Middle frontal gyrus (tissue), 1 donor: Measurements from ENCODE around the gene WNT9A.
A peak's percentile ranks its signal among the peaks of the same experiment; 100 is the strongest.

Source experiments
- DNase-seq: peaks from one replicate; pipeline ENCODE4 v3.0.0-alpha.2; 2015; ENCODE audit warnings: low spot score; ENCODE audit errors: extremely low spot score

The WNT9A gene

DNA sequence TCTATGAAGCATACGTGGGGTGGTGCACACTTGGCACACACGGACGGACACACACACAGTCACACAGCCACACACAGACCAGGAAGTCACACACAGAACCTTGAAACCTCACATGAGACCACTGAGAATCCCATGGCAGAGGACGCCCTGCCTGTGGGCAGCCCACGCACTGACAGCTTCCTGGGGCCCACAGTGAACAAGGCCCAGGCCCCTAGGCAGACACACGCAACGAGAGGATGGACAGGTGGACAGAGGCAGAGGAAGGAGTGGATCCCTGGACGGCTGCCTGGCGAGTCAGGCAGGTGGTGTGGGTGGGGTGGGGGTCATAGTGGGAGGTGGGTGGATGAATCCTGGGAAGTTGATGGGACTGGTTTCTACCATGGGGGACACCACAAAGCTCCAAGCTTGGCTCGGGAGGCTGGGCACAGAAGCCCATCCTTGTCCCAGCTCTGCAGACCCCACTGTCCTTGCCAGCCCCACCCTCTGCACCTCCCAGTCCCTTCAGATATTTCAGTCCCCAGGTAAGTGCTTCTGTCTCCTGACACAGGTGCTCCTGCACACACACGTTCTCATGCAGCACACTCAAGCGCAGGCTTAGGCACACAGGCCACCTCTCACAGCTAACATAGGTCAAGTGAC, 49.1 kb downstream of the WNT9A start:
- DNase-seq = no peak

DNA sequence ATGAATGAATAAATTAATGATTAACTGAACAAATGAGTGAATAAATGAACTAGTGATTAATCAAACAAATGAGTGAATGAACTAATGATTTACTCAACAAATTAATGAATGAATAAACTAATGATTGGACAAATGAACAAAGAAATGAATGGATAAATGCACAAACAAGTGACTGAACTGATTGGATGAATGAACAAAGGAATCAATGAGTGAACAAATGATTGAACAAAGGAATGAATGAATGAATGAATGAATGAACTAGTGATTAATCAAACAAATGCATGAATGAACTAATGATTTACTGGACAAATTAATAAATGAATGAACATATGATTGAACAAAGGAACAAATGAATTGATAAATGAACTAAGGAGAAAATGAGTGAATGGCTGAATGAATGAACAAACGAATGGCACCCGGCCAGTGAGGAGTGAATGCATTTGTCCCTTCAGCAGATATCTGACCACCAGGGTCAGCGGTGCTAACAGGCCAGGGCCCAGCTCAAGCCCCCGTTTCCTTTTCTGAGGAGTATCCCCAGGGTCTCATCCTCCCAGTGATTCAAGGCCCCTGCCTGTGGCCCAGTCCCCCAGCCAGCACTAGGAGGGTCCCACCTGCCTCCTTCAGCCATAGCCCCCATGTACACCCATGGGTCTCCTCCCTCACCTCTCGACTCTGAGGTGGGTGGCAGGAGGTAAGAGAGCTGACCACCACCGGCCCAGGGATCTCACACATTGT, 49.9 kb downstream of the WNT9A start:
- no peak for DNase-seq

DNA sequence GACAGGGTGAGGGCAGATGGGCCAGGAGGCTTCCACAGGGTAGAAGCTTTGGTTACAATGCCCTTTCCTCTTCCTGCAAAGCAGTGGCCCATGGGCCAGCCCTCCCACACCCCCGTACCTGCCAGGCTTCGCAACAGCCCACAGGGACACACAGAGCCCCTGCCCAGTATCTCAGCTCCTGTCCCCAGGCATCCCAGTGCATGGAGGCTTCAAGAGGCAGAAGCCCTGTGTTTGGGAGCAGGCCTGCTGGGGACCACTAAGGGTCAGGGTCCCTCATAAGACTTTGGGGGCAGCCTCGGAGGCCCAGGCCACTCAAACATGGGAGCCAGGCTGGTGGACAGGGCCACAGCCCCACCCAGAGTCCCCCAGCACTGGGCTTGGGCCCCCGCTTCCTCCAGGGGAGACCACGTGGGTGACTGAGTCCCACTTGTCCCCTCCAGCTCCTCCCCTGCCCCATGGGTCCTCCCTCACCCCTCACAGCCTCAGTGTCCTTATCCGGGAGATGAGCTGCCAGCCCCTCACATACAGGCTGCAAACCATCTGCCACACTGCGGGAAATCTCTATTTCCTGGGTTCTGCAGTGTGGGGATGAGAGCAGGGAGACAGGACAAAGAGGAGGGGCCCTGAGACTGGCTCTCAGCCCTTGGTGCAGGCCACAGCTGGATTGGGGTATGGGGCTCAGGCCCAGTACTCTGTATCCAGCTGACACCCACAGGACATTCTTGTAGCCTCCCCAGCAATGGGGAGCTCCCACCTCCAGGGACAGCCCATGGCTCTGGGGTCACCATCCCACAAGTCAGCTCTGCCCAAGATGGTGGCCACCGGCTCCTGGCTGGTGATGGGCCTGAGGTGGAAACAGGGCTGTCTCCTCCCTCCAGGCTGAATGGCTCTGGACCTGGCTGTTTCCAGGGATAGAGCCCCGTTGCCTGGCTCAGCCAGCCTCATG, 50.7 kb downstream of the WNT9A start:
- no peak for DNase-seq

DNA sequence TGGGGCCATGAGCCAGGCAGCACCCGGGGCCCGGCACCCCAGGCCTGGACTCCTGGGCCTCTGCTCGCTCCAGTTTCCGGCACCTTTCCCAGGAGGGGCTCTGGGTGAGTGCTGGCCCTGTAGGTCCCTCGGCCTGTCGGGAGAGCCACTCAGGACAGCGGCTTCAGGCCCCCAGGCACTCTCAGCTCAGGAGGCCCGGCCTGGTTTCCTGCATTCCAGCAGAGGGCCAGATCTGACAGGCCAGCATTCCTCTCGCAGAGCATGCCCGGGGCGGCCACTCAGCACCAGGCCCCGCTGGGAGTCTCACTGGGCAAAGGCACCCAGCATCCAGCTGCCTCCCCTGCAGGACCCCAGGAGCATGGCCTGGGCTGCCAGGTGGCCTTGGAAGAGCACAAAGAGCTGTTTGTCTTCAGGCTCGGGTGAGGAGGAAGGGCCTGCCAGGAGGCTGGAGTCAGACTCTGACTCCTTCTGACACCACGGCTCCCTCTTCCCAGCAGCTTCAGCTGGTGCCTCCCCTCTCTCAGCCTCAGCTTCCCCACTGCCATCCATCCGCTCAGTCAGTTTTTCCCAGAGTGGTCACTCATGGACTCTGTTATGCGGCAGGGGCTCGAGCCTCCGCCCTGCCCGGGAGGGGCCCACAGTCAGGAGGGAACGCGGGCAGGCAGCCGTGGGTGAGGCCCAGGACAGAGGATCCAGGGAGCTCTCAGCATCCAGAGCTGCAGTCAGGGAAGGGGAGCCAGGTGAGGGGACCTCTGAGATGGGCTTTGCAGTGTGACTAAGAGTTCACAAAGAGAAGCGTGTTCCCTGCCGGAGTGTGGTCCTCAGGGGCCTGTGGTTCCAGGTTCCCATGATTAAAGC, 51.7 kb downstream of the WNT9A start:
- peak; percentile 11 for DNase-seq

DNA sequence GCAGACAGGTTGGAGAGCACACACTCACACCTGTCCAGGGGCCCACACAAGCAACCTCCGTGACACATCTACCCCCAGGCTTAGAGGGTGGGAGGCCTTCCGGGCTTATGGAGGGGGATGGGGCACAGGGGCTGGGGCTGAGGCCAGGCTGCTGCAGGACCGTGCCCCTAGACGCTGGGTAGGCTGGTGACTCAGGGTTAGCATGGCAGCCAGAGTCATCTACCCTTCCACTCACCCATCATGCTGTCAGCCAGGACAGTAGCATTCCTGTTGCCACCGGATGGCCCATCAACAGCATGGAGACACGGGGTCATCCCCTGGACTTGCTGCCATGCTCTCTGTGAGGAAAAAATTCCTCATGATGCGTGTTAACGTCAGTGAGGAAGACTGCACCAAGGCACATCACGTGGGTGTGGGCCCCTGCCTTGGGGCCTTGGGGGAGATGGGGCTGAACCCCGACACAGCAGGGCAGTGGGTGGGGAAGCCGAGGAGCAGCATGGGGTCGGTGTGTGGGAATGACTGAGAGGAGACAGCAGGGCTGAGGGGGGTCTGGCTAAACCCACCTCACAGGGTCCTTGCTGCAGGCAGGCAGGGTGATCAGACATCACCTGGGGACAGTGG, 52.8 kb downstream of the WNT9A start:
- DNase-seq = no peak

DNA sequence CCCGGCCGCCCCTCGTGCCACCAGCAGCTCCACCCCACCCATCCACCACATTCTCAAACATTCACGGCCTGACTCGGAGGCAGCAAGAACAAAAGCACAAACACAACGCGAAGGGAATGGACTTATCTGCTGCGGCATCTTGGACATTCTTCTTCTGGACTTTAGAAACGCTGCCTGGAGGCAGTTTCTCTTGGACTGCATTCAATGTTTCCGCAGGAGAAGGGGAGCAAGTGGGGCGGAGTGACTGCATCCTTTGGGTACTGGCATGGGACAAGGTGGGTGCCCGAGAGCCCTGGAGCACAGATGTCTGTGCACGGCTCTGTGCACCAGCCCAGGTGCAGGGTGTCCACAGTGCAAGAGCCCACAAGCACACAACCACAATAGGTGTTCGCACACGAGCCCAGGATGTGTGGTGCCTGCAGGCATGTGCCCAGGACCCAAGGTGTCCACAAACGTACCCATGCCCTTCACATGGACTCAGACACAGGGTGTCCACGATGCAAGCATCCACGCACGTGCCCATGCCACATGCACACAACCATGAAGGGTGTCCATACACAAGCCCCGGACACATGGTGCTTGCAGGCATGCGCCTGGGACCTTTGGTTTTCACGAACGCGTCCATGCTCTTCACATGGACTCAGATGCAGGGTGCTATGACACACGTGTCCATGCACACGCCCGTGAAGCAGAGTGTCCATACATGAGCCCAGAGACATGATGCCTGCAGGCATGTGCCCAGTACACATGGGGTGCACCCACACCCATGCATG, 53.6 kb downstream of the WNT9A start:
- DNase-seq = no peak

DNA sequence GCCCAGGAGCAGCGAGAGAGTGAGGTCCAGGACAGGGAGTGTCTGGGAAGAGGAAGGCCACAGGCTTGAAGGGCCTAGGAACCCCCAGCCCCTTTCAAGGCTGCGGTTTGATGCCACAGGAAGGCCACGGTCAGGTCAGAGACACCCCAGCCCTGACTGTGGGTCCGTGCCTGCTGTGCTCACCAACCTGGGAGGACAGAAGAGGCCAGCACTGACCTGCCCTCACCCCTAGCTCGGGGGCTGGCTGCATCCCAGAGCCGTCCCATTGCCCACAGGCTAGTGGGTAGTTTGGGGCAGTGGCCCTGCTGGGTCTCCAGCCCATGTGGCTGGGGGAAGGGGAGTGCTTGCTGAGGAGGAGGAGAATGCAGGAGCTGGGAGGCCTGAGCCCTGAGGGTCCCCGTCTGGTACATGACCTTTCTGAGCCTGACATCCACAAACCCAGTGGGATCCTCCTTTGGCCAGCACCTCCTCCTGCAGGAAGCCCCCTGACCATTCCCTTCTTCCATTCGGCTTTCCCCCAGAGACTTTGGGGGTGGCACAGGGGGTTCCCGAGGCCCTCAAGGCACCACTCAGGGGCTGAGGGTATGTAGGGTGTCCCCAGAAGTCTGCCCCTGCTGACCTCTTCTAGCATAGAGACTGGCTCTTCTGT, 54.3 kb downstream of the WNT9A start:
- no peak for DNase-seq

DNA sequence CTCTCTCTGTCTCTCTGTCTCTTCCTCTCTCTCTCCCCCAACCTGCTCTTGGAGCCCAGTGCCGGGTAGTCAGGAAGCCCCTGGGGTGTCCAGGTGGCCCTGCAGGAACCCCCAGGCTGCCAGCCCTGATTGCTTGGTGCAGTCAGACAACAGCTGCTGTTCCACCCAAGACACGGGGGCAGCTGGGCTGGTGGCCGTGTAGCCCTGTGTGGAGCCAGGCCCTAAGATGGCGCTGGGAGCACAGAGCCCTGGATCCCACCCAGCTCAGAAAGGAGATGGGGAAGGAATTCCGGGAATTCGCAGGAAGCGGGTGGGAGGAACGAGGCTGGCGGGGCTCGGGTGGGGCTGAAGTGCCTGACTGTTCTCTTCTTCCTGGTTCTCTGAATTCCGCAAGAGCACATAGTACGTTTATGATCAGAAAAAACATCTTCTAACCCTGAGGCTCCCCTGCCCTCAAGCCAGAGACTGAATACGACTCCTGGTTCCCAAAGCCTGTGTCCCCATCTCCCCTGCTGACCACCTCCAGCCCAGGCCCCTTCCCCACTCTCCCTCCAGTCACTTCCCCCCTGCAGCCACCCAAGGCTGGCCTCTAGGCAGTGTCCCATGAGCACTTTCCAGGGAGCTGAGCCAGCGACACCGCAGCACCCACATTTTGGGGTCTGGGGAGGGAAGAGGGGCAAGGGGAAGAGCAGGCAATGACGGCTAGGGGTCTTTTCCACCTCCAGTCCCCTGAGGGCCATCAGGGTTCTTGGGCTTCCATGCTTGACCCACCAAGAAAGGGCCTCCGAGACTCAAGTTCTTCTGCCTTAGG, 55.0 kb downstream of the WNT9A start:
- DNase-seq = no peak

DNA sequence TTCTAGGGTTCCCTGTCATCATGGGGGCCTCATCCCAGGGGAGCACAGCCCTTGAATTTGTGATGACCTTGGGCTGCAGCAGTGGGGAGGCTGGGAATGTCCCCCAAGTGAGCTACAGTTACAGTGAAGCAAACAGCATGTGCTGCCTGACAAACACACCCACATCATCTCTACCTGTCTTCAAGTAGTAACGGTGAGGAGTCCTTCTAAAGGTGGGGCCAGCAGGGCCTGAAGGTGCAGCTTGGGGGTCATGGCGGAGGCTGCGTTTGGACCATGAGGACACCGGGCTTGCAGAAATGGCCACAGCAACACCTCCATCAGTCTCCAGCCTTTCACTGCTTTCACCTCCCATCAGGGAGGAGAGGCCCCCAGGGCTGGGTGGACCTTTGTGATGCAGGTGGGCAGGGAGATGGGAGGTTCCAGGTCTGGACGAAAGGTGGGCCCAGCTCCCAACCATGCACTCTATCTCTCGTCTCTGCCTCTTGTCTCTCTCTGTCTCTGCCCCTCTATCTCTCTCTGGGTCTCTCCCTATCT, 55.7 kb downstream of the WNT9A start:
- no peak for DNase-seq

DNA sequence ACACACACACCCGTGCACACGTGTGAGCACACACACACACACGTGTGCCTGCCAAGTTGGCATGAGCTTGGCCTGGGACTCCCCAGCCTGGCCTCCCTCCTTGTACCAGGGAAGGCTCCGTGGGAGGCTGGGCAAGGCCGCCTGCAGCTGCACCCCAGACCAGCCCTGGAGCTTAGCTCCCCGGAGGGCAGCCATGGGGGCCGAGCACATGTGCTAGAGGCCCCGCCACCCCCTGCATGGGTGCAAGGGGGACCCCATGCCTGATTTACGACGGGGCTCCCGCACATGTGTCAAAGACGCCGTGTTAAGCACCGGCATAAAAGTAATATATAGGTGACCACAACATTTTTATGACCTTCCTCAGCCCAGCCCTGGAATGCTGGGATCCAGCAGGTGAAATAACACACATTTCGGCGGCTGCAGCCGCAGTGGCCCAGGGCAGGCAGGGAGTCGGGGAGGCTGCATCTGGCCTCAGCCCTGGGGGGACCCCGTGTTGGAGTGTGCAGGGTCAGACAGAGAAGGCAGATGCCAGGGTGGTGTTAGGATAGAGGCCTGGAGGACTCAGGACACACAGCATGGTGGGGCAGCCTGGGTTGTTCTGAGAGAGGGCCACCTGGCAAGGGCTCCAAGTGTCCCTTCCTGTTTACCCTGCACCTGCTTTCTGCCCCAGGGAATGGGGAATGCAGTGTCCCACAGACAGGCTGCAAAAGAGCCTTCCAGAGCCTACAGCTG, 56.3 kb downstream of the WNT9A start:
- no peak for DNase-seq

DNA sequence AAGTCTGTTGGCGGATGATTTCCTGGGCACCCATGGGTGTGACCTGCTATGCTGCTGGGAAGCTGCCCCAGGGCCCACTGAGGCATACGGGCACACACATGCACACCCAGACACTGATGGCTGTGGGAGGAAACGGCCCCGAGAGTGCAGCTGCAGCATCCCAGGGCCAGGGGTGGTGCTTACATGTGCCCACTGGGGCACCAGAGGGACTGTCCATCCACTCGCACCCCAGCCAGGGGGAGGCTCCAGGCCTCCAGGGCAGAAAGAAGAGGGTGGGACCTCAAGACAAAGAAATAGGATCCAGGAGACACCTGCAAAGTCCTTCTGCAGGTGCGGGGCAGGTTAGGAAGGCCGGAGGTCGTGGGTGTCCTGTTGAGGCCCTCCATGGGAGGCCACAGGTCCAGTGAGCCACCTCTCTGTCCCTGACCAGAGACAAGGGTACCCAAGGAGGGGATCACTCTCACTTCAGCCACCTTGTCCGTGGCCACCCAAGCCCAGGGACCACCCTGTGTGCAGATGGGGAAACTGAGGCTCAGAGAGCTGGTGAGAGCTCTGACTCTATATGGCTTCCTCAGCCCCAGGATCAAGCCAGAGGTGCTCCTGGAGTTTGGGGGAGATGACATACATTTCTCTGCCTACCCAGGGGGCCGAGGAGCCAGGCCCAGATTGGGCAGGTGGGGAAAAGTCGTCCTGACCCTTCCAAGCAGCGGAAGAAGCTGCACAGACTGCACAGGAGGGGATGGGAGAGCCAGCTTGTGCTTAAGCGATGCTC, 57.1 kb downstream of the WNT9A start:
- no peak for DNase-seq

DNA sequence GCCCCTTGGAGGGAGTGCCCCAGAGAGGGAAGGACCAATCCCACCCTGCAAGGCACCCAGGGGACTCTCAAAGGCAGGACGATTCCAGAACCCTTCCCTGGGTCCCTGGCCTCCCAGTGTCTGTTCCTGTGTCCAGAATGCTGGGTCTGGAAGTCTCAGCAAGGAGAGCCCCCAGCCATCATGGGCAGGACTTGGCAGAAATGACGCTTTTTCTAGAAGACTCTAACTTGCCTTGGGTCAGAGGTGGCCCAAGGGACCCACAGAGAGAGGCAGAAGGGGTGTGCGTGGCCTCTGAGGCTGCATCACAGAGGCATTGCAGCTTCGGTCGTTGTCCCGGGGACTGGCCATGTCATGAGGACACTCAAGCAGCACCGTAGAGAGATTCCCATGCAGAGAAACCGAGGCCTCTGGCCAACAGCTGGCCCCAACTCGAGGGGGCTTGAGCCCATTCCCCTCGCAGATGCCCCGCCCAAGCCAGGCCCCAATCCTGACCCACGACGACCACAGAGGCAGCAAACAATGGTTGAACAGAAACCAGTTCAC, 57.8 kb downstream of the WNT9A start:
- no peak for DNase-seq

DNA sequence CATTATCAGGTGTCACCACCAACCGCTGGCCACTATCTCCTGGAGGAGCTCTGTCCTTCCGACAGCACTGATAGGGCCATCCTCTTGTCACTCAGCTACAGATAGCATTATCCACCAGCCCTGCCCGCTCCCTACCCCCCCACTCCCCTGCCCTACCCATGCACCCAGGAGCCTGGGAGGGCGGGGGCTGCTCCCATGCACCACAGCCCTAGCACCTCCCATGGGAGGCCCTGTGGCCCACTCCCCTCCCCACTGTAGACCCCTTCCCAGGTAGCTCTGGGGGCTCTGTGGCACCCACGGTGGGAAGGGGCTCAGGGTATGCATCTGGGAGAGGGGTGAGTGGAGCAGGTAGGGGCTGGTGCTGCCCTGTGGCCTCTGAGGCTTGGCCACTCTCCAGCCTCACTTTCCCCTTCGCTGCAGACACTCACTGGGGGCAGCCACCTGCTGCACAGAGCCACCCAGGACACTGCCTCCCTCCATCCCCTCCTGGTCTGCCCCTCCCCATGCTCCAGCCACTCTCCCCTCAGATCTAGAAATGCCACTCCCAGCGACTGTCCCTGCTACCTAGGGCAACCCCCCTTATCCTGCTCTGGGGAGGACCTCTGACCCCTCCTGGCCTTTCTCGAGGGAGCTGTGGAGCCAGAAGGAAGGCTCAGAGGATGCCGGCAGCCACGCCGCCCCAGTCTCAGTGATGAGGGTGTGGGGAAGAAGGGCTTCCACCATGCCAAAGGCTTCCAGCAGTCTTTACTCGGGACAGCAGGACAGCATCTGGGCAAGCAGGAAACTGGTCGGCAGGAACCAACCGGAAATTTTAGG, 58.5 kb downstream of the WNT9A start:
- DNase-seq = no peak

DNA sequence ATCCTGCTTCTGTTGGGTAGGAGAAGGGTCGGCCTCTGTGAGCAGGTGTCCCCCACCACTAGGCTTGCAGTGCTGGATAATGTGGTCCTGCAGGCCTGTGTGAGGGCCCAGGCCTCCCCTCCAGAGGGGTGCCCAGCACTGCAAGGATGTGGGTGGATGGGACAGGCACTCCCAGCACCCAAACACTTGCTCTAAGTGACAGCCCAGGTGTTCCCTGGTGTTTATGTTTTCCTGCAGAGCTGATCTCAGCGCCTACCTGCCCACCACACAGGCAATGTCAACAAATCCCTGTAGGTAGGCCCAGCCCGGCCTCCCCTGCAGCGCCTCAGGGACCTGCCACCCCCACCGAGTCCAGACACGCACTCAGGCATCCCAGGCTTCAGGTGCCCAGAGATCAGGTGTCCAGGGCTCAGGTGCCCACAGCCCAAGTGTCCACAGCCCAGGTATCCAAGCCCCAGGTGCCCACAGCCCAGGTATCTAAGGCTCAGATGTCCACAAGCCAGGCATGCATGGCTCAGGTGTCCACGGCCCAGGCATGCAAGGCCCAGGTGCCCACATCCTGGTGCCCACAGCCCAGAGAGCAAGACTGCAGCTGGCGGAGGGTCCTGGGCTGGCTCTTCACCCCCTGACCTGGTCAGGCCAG, 59.2 kb downstream of the WNT9A start:
- no peak for DNase-seq

DNA sequence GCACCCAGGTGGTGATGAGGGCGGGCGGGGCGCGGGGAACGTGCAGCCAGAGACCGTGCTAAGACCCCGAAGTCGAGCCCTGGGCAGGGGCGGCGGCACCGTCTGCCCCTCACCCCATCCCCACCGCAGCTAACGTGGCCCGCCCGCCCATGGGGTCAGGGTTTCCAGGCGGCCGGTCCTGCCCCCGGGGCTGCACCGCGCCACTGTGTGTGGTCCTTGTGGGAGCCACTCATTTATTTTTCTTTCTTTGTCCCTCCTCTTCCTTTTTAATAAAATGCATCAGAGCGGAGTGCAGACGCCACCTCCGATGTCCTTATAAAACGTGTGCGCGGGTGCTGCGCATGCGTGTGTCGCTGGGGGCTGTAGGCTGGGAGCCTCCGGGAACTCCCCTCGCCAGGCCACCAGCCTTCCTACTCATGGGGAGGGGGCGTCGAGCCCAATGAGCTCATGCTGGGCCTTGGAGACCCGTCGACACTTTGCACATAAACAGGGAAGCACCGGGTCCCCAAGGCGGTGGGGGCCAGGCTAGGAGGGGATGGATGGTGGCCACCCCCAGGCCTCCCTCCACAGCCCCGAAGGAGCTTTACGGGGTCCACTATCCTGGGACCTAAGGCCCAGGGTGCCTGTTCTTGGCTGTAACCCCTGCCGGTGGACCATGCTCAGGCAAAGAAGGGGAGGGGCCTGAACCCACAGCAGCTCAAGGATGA, 59.9 kb downstream of the WNT9A start:
- DNase-seq = no peak
